HL-60 (cell line): ENCODE measurements around the gene GHRL.

Source experiments
- CTCF ChIP-seq: IDR thresholded peaks from one replicate; pipeline ENCODE4 v1.5.1; 2011; ENCODE audit warnings: low read length, control low read depth, inconsistent platforms; ENCODE audit not compliant: insufficient read depth
- GABPA ChIP-seq: IDR thresholded peaks from 2 replicates; pipeline ENCODE4 v1.6.1; 2012; ENCODE audit warnings: low read depth
- POLR2AphosphoS5 ChIP-seq: IDR thresholded peaks from 2 replicates; pipeline ENCODE4 v1.6.1; 2012; ENCODE audit warnings: low read depth
- SPI1 ChIP-seq: IDR thresholded peaks from 2 replicates; pipeline ENCODE4 v1.6.1; 2012; ENCODE audit warnings: low read depth, mild to moderate bottlenecking, borderline replicate concordance
- TF ChIP-seq, protein P1 (sequence below): IDR thresholded peaks from 2 replicates; pipeline ENCODE4 v1.6.1; 2012; ENCODE audit warnings: low read depth; ENCODE audit not compliant: insufficient replicate concordance

- no peak for TF ChIP-seq CTCF
- no peak for TF ChIP-seq GABPA
- no peak for TF ChIP-seq POLR2AphosphoS5
- TF ChIP-seq, protein P1, sequence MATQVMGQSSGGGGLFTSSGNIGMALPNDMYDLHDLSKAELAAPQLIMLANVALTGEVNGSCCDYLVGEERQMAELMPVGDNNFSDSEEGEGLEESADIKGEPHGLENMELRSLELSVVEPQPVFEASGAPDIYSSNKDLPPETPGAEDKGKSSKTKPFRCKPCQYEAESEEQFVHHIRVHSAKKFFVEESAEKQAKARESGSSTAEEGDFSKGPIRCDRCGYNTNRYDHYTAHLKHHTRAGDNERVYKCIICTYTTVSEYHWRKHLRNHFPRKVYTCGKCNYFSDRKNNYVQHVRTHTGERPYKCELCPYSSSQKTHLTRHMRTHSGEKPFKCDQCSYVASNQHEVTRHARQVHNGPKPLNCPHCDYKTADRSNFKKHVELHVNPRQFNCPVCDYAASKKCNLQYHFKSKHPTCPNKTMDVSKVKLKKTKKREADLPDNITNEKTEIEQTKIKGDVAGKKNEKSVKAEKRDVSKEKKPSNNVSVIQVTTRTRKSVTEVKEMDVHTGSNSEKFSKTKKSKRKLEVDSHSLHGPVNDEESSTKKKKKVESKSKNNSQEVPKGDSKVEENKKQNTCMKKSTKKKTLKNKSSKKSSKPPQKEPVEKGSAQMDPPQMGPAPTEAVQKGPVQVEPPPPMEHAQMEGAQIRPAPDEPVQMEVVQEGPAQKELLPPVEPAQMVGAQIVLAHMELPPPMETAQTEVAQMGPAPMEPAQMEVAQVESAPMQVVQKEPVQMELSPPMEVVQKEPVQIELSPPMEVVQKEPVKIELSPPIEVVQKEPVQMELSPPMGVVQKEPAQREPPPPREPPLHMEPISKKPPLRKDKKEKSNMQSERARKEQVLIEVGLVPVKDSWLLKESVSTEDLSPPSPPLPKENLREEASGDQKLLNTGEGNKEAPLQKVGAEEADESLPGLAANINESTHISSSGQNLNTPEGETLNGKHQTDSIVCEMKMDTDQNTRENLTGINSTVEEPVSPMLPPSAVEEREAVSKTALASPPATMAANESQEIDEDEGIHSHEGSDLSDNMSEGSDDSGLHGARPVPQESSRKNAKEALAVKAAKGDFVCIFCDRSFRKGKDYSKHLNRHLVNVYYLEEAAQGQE: no peak
- TF ChIP-seq SPI1: no peak
Measured at GRCh38 chr3:10240799-10241198, 51.9 kb downstream of the GHRL start.
